Activated gamma-delta T cell treated with Interleukin-2 at 50 U/mL for 16 hours (primary cell): ENCODE results near the gene RSRC1.
"Not testable (repeated sequence)": the region's sequence is repeated elsewhere in the genome, so short reads cannot be mapped to it uniquely, and the experiment has no call there.

Experiments
- DNase-seq: peaks from one replicate; pipeline ENCODE4 v3.0.0-alpha.2; 2020

RSRC1 gene

GRCh38 chr3:158244274-158244673, 134.4 kb downstream of the RSRC1 start:
- DNase-seq, result no peak

GRCh38 chr3:158247288-158247687, 137.4 kb downstream of the RSRC1 start:
- DNase-seq, result no peak

GRCh38 chr3:158248261-158248660, 138.4 kb downstream of the RSRC1 start:
- no peak for DNase-seq

- no peak for DNase-seq
Measured at GRCh38 chr3:158249183-158249582, 139.3 kb downstream of the RSRC1 start.

DNA sequence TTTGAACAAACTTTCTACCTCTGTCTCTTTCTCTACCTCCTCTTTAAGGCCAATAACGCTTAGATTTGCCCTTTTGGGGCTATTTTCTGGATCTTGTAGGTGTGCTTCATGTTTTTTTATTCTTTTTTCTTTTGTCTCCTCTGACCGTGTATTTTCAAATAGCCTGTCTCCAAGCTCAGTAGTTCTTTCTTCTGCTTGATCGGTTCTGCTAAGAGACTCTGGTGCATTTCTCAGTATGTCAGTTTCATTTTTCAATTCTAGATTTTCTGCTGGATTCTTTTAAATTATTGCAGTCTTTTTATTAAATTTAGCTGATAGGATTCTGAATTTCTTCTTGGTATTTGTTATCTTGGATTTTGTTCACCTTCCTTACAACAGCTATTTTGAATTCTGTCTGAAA, 148.7 kb downstream of the RSRC1 start:
- DNase-seq, result no peak

DNA sequence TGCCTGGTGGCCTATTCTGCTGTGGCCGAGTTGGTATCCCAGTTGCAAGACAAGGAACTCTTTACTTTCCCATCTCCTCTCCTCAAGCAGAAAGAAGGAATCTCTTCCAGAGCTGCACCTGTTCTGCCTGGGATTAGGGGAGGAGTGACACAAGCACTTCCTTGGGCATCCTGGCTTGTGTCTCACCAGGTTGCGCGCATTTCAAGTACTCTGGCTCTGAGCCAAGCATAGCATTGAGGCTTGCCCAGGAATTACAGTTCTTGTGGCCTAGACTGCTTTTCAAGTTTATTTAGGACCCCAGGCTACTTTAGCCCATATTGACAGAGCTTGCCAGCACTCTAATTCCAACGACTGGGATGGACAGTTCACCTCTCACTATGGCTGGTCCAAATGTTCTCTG, 150.5 kb downstream of the RSRC1 start:
- DNase-seq, result no peak

- no peak for DNase-seq
Measured at GRCh38 chr3:158261371-158261991, 151.6 kb downstream of the RSRC1 start.

DNA sequence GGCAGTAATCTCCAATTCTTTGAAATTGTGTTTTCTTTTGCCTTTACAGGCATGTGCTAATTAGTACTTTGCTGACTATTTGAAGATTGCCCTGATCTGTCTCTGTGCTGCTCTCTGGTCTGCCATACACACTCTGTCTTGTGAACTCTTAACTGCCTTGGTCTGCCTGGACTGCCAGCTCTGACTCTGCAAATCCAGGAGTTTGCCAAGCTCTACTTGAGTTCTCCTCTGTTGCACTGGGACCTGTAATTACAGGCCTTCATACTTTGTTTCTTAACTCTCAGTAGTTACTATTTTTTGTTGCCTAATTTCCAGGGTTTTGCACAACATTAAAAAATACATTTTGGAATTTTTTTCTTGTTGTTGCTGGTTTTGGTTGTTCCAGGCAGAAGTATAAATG, 155.0 kb downstream of the RSRC1 start:
- DNase-seq, result no peak

DNA sequence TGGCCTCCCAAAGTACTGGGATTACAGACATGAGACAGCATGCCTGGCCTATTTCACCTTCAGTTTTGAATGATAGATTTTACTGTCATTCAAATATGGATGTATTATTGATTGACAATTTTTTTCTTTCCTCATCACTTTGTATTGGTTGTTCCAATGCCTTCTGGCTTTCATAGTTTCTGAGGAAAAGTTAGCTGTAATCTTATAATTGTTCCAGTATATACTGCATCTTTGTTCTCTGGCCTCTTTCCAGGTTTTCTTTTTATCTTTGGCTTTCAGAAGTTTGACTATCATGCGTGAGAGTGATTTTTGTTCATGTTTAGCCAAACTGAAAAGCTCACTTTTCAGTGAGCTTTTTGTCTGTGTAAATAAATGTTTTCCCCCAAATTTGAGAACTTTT, 157.1 kb downstream of the RSRC1 start:
- DNase-seq, result no peak

DNA sequence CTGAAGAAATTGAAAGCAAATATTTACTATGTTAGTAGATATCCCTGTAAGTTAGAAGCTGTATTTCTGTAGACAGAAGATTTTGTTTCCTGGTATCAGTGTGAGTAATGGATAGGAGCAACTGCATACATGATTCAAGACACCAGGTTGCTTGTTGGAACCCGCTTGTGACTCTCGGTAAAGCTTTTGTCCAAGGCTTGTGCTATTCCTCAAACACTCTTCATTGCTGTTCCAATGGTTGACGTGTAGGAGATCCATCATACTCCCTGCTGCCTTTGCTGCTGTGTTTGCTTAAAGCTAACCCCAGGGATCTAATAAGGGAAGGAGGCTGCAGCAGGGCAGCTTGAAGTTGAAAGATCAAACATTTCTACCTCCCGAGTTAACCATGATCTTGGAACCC, 160.1 kb downstream of the RSRC1 start:
- DNase-seq, result no peak

- no peak for DNase-seq
Measured at GRCh38 chr3:158272081-158272480, 162.2 kb downstream of the RSRC1 start.

DNA sequence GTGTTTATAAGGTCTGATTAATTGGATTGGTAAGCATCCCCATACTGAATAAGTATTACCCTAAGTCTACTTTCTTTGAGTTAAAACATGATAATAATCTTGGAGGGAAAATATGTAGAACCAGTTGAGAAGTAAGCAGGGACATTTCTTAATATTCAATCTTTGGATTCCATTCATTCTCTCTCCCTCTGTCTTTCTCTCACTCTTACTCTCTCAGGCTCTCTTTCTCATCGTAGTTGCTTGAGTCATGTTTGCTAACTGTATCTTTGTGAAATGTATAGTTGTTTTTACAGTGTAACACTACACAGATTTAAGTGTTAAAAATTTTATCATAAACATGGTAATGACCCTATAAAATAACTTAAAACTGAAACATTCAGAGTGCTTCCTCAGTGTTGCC, 163.8 kb downstream of the RSRC1 start:
- DNase-seq, result no peak

DNA sequence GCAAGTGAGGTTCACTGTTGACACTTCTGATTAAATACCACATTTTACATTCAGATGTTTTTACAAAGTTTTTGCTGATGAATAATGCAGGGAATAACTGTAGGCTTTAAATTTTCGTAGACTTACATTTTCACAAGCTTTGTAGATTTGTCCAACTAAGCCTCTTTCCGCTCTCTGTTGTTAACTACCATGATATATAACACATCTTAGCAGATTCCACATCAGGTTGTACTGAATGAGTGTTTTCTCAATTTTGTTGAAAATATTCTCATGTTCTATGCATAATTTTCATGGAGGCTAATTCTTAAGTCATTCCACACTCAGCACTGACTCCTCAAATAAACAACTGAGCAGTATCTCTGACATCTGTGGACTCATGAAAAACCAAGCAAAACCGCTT, 168.3 kb downstream of the RSRC1 start:
- DNase-seq, result no peak

DNA sequence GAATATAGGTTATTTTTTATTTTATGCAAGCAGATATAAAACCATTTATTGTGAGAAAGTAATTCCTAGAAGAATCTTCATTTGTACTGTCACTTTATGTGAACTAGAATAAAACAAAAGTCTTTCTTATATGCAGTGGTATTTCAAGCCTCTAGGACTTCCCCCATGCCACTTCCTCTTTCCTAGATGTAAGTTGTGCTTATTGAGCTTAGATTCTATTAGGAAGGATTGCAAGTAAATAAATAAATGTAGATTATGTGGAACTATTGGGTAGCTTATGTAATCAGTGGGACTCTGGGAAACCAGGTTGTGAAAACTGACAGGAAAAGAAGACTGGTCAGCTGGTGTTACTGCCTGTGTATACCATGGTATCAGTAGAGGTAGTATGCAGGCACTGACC, 169.7 kb downstream of the RSRC1 start:
- no peak for DNase-seq

DNA sequence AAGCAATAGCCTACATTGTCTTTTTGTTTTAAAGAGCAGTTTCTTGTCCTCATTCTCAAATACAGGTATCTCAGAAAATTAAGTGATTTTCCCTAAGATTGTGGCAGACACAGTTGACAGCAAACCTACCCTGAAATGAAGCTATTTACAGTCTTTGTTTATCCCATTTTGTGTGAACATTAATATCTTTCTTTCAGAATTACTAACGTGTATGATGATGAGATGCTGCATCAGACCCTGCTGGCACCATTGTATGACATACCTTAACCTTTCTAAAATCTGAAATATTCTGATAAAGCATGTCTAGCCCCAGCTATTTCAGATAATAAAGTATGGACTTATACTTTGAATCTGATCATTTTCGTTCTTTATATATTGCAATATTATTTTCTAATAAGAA, 185.9 kb downstream of the RSRC1 start:
- no peak for DNase-seq

DNA sequence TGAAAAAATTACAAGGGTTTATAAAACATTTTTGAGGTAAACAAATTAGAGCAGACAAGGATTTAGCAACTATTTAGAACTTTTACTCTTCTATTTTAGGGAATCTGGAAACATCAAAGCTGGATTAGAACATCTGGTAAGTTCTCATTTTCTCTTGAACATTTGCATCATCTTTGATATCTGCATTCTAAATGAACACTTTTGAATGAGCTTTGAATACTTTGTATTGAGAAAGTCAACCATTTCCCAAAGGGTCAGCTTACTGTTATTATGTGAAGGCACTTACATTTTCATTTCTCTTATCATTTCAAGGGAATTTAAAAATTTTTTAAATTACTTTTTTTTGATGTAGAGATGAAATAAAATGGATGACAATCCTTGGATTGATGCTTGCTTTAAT, 188.1 kb downstream of the RSRC1 start:
- DNase-seq, result no peak

DNA sequence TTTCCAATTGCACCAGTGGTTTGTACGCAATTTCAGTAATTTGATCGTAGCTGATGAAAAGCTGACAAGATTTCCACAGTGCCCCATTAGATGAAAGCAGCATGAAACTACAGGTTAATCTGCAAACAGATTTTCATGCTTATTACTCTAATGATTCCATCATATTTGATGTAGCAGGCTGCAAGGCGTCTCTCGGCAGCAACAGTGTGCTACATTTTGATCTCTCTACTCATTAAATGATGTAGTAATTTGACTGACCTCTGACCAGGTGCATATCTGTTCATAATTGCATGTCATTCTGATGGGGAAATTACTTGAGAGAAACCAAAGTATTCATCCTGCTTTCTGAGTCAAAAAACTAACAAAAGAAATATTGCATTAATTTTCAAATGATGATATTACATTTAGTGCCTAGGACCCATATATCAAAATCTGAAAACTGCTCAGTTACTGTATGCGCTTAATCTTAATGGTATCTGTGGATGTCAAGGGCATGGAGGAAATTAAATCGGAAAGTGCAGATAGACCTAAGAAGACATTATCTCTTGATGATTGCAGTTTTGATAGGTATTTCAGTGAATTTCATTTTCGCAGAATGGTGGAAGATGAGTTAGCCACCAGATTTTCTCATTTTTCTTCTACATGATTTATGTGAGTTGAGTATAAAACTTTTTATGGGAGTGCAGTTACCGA, 198.5 kb downstream of the RSRC1 start:
- no peak for DNase-seq

GRCh38 chr3:158312560-158313141, 202.8 kb downstream of the RSRC1 start:
- no peak for DNase-seq

DNA sequence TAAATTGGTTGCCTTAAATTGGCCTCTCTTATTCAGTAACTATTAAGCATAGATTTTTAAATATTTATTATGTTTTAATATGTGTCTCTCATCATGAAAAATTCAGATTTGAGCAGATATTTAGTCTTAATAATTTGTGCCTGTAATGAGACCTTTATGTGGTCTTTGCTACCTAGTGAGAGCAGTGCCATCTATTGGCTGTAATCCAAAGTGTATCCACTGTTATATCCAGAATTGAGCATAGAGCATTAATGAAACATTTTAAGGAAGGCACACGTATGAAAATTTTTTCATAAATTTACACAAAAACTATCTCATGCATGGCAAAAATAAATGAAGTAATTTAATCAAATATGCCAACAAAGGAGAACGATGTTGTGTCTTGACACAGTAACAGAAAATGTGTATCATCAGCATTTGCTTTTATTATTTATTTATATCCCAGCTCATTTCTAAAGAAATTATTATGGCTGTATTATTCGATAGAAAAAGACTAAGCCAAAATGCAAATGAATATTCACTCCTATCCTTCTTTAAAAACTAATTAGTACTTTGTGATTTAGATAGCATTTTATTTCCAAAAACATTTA, 203.5 kb downstream of the RSRC1 start:
- no peak for DNase-seq

DNA sequence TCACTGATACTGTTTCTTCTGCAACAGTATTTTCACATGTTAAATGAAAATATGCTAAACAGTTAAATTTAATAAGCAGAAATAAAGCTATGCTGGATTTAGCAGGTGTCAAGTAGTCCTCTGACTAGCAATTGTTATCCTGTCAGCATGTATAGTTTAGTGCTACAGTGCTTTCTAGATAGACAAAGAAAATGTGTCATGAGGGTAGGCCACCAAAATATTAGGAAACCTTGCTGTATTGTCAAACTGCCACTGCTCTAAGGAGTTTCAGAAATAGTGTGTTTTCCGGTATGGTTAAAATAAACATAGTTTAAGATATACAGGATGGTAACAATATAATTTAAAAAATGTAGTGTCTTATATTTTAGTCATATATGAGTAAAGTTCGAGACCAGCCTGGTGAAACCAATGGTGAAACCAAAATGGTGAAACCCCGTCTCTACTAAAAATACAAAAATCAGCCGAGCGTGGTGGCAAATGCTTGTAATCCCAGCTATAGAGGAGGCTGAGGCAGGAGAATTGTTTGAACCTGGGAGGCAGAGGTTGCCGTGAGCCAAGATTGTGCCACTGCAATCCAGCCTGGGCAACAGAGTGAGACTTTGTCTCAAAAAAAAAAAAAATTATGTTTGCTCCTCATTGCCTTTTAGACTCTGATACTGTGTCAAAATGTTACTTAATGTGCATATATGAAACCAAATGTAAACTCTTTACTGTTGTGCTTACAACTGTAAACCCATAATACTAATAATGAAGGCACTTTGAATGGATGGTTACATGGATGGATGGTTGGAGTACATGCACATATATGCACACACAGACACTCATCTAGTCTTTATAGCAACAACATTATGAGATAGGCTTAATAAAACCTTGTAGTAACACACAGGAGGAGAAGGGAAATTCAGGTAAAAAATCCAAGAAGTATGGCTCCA, 204.8 kb downstream of the RSRC1 start:
- no peak for DNase-seq

DNA sequence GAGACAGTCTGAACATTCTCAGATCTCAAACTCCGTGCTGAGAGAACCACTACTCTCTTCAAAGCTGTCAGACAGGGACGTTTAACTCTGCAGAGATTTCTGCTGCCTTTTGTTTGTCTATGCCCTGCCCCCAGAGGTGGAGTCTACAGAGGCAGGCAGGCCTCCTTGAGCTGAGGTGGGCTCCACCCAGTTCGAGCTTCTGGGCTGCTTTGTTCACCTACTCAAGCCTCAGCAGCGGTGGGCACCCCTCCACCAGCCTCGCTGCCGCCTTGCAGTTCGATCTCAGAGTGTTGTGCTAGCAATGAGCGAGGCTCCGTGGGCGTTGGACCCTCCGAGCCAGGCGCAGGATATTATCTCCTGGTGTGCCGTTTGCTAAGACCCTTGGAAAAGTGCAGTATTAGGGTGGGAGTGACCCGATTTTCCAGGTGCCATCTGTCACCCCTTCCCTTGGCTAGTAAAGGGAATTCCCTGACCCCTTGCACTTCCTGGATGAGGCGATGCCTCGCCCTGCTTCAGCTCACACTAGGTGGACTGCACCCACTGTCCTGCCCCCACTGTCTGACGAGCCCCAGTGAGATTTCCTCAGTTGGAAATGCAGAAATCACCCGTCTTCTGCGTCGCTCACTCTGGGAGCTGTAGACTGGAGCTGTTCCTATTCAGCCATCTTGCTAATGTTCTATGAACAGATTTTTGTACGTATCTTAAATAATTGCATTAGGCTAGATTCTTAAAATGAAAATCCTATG, 220.0 kb downstream of the RSRC1 start:
- DNase-seq, result not testable (repeated sequence)

DNA sequence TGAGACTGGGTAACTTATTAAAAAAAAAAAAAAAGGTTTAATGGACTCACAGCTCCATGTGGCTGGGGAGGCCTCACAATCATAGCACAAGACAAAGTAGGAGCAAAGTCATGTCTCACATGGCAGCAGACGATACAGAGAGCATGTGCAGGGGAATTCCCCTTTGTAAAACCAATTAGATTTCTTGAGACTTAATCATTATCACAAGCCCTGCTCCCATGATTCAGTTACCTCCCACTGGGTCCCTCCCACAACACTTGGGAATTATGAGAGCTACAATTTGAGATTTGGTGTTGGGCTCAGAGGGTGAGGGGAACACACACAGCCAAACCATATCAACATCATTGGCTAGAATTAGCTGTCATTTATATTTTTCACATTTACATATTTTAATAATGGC, 221.0 kb downstream of the RSRC1 start:
- no peak for DNase-seq
